HG03354 (cell line): ENCODE results near the gene ENTPD6.
"Not testable (repeated sequence)": the region's sequence is repeated elsewhere in the genome, so short reads cannot be mapped to it uniquely, and the experiment has no call there.

Source experiments
- ATAC-seq: cut with Tn5 transposase; IDR thresholded peaks from one replicate; pipeline ENCODE4 v1.9.1; 2021; ENCODE audit warnings: mild to moderate bottlenecking; ENCODE audit not compliant: unreplicated experiment, poor library complexity, severe bottlenecking

The ENTPD6 gene

DNA sequence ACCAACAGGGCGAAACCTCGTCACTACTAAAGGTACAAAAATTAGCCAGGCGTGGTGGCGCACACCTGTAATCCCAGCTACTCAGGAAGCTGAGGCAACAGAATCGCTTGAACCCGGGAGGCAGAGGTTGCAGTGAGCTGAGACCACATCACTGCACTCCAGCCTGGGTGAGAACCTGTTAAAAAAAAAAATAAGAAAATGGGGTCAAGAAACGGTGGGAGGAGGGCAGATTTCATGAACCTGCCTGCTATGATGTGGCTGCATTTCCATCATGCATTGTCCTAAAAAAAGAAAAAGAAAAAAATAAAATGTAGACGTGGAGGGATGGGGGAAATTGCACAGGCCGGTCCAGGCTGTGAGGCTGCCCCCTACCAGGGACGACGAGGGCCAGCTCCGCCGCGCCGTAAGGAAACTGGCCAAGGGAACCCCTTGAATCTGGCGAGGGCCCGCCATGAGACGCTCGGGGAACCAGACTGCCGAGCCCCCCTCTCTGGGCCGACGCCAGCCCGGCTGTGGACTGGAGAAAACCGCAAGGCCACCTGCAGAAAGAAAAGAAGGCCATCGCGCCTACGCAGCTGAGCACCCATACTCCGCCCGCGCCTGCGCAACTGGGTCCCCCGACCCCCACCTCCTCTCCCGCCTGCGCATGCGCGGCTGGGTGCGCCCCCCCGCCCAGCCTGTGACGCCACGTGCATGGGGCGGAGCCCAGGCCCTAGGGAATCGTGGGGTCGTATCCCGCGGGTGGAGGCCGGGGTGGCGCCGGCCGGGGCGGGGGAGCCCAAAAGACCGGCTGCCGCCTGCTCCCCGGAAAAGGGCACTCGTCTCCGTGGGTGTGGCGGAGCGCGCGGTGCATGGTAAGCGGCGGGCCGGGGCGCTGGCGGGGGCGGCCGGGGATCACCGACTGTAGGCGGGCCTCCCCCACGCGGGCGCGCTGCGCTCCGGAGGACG, at the start of gene ENTPD6:
Gene ENTPD6 (plus strand): TSS at position 699 of the 948 bp plus-strand sequence. CDS start 10,825 bp downstream, outside the sequence.
- peak; percentile 77 for ATAC-seq

DNA sequence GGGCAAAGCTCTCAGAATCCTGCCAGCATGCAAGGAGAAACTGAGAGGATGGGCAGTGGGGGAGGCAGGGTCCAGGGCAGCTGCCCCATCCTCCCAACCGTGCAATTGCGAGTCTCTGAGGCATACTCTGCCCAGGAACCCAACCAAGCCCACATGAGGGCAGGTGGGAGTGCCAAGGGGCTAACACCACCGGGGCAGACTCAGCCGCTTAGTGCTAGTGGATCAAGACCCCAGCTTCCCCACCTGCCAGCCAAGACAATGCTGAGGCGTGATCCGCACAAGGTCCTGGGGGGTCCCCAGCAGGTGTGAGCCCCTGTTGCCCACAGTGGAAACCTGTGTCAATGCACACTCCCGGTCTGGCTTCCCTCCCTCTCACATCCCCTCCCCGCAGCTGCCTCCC, 48.5 kb upstream of the ENTPD6 start:
- ATAC-seq = no peak

DNA sequence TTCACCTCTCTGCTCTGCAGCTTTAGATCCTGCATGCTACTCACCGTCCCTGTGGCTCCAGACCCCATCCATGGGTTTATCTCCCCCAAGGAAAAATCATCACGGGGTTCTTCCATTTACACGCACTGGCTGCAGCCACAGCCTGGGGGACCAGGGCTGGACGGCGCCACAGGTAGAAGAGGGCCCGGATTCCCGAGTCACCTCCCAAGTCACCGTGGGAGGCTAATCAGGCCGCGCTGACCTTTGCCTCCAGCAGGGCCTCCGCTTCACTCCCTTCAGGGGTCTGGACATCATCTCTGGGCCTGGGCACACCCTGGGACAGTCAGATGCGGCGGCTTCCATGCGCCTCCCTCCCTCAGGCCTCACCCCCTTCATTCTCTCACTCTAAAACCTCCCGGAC, 47.8 kb upstream of the ENTPD6 start:
- ATAC-seq = no peak

DNA sequence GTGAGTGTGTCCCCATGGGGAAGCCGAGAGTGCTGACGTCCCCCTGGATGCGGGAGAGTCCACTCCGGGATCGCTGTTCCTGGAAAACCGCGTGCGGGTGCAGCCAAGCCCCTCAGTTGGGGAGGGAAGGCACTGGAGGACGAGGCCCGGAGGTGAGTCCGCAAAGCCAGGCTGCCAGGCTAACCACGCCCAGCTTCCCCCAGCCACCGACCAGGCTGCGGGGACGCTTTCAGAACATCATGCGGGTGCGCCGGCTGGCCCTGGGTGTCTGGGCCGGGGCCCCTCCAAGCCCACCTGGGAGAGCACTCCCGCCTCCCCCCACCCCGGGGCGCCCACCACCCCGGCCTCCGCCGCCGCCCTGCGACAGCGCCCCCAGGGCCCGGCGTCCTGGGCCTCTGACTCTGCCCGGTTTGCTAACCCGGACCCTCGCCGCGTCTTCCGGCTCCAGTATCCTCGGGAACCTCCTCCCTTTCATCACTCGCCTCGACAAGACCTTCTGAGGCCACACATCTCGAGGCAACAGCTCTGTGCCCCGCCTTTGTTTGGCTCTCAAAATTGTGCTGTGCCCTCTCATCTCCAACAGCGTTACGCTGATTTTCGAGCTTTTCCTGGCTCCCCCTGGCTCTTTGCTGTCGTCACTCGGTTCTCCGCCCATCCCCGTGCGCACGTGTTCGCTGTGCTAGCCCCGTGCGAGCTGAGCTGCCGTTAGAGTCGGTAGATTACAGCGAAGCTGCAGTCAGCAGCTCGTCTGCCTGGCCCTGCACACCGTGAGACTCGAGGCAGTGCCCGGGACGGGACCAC, 47.1 kb upstream of the ENTPD6 start:
- no peak for ATAC-seq

DNA sequence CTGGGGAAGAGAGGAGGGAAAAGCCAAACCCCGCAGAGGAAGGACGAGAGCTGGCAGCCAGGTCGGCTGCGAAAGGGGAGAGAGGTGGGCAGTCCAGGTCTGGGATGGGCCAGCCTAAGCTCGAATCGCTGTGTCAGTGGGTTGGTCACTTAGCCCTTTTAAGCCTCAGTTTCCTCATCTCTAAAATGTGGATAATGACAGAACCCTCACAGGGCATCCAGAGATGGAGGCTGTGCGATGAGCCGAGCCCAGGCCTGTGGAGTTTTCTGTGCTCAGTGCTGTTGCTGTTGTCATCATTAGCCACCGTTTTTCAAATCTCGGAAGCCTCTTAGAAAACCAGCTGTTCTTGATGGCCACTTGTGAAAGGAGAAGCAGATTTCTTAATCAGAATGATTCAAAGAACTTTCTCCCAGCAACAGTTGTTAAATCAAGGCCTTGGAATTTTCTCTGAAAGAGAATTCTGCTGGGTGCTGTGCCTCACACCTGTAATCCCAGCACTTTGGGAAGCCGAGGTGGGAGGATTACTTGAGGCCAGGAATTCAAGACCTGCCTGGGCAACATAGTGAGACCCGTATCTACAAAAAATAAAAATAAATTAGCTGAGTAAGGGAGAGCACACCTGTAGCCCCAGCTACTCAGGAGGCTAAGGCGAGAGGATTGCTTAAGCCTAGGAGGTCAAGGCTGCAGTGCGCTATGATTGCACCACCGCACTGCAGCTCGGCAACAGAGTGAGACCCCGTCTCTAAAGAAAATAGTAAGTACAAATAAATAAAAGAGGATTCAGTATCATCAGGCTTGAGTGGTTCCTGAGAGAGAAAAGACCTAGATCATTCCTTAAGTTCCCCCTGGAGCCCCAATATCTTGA, 46.3 kb upstream of the ENTPD6 start:
- ATAC-seq = no peak

DNA sequence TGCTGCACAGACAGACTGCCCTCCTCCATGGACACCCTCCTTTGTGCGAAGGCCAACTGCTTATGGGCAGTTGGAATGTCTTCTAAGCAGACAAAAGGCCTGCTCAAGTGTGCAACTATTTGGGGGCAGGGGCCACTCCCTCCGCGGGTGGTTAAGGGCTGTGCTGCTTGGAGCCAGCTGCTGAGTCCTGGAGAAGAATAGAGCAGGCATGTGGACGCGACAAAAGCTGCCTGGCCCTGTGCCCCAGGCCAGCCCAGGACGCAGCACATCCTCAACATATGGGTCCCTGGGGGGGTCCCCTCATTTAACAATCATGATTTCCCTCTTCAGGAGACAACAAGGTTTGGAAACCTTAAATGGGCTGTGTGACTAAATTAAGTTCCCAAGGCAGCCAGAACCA, 45.5 kb upstream of the ENTPD6 start:
- ATAC-seq = no peak

DNA sequence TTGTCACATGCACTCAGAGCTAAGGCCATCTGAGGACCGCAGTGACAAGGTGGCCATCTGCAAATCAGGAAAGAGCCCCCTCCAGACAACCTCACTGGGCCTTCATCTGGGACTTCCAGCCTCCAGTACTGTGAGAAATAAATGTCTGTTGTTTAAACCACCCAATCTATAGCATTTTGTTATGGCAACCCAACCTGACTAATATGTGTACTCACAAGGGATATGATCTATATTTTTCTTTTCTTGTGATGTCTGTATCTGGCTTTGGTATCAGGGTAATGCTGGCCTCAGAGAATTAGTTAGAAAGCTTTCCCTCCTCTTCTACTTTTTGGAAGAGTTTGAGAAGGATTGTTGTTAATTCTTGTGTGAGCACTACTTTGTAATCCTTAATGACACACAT, 37.5 kb upstream of the ENTPD6 start:
- ATAC-seq = no peak

DNA sequence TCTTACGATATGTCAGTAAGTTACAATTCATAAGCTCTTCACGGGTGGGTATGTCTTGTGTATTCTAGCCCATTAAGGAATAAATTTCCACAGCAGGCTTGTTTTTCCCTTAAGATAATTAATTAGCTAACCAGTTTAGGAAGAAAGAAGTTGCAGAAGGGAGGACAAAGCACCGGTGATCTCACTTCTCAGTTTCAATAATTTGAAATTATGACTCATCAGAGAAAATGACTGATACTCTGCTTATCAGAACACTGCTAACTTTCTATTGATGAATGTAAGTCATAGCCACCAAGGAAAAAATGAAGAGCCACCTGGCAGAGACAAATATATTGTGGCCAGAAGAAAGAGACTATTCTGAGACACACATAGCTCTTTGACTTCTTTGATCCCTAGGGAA, 35.0 kb upstream of the ENTPD6 start:
- ATAC-seq = peak; percentile 81

DNA sequence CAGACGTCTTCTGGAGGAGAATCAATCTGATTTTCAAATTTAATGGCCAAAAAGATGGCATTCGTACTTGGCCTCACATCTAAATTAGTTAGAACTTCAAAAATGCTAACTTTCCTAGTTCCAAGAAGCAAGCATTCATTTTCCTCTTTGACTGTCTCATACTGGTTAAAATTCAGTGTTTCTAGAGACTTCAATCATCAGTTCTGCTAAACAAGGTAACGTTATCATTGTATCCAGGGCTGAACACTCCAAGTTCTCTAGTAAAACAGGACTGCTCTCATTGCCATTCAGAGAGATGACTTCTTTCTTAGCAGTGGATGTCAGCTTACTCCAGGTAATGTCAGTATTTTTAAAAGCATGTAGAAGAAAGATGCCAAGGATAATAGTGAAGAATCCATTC, 34.6 kb upstream of the ENTPD6 start:
- ATAC-seq = no peak

DNA sequence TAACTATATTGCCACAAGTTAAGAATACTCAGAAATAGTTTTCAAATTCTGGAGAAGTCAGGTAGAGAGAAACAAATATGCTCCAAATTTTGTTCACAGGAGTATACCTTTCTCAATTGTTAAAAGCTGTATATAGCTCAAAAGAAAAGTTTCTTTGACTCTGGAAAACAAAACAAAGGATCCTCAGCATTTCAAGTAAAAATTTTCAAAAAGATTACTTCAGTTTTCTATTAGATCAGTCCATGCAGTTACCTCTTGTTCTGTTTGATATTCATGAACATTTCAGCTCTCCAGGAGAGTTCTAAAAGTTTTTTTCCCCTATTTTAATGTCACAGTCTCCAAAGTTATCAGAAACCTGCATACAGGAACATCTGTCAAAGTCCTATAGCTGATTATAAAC, 30.4 kb upstream of the ENTPD6 start:
- no peak for ATAC-seq

DNA sequence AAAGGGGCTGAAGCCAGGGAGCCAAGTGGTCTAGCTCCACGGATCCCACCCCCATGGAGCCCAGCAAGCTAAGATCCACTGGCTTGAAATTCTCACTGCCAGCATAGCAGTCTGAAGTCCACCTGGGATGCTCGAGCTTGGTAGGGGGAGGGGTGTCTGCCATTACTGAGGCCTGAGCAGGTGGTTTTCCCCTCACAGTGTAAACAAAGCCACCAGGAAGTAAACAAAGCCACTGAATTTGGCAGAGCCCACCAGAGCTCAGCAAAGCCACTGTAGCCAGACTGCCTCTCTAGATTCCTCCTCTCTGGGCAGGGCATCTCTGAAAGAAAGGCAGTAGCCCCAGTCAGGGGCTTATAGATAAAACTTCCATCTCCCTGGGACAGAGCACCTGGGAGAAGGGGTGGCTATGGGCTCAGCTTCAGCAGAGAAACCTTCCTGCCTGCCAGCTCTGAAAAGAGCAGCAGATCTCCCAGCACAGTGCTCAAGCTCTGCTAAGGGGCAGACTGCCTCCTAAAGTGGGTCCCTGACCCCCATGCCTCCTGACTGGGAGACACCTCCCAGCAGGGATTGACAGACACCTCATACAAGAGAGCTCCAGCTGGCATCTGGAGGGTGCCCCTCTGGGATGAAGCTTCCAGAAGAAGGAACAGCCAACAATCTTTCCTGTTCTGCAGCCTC, 29.3 kb upstream of the ENTPD6 start:
- ATAC-seq = not testable (repeated sequence)

DNA sequence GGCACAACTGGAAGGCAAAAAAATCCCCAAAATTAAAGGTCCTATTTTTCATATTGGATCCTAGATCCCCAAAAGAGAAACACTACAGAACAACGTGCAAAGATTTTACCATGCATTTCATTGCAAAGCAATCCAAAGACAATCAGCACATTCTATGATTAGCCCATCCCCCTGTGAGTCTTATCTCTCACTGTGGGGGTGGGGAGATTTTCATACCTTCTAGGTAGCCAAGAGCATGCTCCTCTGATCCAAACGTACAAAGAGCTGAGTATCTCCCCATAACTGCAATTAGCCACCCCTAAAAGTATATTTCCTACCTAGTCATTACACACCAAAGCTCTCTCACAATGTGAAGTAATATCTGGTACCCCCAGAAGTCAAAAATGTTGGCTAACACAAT, 22.2 kb upstream of the ENTPD6 start:
- no peak for ATAC-seq

DNA sequence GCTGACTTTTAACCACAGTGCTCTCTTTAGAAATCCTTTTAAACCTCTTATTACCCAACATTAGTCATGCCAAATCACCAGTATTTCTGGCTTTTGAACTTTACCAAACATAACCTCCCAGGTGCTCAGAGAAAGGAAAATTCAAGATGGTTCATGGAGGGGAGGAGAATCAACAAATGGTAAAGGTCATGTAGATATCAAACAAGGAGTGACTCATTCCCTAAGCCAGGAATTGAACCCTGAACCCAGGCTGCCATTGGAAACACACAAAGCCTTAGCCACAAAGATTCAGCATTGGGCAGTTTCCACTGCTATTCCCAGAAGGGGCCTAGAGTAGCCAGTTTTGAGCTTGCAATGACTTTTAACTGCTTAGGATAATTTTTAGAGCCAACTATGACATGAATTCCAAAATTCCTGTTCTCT, 21.6 kb upstream of the ENTPD6 start:
- no peak for ATAC-seq

DNA sequence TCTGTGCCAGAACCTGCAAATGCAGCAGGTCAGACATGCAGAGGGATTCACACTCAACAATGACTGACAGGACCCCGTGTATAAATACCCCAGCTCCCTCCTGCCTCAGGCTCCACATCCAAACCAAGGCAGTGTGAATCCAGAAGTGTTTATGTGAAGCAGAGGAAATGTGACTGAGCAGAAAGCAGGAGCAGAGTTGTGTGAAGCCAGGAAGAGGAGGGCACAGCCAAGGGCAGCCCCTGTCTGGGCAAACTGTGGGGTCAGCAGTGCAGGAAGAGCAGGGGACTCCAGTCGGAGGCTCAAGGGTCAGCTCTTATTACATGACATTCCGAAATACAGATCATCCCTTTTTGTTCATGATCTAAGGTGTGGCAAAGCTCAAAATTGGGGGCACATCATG, 19.3 kb upstream of the ENTPD6 start:
- ATAC-seq = no peak

DNA sequence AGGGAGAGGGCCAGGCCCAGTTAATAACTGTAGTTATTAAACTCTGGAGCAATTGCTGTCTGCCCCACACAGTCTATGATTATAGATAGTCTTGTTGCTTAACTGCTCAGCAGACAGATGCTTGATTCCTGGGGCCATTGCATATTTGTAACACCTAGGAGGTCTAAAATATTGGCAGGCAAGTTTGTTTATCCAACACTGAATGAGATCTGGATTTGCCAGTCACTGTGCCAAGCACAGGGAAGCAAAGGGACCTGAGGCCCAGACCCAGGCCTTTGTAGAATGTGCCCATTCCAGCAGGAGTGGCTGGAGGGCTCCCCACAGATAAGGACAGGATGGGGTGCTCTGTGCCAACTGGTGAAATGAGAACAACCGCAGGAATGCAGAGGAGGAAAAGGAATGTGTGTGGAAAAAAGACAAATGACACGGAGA, 17.6 kb upstream of the ENTPD6 start:
- ATAC-seq = no peak

DNA sequence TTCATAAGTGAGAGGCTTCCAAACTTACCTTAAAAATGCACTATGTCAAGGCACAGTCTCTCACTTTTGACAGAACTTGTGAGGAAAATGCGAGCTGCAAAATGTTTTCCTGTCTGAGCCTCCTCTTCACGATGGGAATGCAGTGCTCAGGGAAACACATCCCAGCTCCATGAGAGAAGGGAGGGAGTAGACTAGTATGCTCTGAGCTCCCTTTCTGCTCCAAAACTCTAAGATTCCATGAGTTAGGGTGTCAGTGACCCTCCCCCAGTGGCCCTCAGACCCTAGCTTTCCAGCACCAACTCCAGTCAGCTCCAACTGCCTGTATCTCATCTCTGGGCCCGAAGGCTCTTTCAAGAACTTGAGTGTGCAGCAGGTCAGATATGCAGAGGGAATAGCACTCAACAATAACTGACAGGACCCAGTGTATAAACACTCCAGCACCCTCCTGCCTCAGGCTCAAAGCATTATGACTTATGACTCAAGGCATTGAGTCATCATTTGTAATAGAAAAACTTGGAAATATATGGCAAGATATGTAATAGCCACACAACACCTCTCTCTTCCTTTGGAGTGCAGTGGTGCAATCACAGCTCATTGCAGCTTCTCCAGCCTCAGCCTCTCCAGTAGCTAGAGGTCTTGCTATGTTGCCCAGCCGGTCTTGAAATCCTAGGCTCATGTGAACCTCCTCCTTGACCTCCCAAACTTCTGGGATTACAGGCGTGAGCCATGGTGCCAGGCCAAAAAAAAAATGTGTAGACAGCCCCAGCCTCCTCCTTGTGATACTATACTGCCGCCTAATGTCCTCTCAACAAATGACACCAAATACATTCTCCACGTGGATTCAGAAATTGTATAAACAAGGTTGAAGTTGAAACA, 16.7 kb upstream of the ENTPD6 start:
- no peak for ATAC-seq

DNA sequence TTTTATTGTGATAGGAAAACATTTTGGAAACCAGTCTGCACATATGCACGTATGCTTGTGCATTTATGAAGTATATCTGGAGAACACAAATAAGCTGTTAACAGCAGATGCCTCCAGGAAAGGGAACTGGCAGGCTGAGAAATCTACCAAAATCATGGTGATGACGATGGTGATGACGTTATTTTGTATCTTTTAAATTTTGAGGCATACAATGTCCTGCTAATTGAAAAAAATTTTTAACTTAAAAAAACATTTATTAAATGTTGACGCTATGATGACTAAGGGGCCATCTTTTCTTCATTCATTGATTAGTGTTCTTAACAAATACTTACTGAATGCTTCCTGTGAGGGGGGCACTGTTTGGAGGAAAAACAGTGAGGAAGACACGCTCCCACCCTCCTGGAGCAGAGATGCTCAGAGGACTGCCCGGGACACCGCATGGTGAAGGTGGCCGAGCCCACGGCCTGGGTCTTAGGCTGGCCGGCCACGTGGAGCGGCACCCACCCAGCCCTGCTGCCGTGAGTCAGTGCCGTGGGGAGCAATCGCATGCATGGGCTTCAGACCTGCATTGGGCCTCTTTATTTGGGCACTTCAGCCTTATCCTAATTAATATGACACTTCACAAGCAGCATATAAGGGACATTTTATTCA, 15.9 kb upstream of the ENTPD6 start:
- ATAC-seq = no peak

DNA sequence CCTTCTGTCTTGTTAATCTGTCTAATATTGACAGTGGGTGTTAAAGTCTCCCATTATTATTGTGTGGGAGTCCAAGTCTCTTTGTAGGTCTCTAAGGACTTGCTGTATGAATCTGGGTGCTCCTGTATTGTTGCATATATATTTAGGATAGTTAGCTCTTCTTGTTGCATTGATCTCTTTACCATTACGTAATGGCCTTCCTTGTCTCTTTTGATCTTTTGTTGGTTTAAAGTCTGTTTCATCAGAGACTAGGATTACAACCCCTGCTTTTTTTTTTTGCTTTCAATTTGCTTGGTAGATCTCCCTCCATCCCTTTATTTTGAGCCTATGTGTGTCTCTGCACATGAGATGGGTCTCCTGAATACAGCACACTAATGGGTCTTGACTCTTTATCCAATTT, 11.1 kb upstream of the ENTPD6 start:
- ATAC-seq = not testable (repeated sequence)
